K562 (cell line): Measurements from ENCODE around the gene SYNCRIP. TPM values are rescaled to one million over a fixed set of nuclear protein-coding genes. Genes with fewer than 3 reads are reported as not detected.

Experiments
- ARID1B ChIP-seq: fragments of 450-650 bp; IDR thresholded peaks from 2 replicates; pipeline ENCODE4 v1.6.1; 2016; ENCODE audit warnings: antibody characterized with exemption, mild to moderate bottlenecking, inconsistent platforms
- CSDE1 ChIP-seq, 2 experiments: fragments of 450-650 bp; IDR thresholded peaks; 2 replicates each; pipeline ENCODE4 v1.6.1; 2016; ENCODE audit warnings: mild to moderate bottlenecking in 1 of 2
- POLR2B ChIP-seq: fragments of 450-650 bp; IDR thresholded peaks from 2 replicates; pipeline ENCODE4 v1.6.1; 2018; ENCODE audit warnings: low read depth; ENCODE audit not compliant: partially characterized antibody
- RHOXF2B ChIP-seq: fragments of 250-450 bp; sonication (Bioruptor Pico); conservative IDR thresholded peaks from 2 replicates; pipeline ENCODE4 v1.5.1; 2021
- ZNF12 ChIP-seq: sonication (generic); formaldehyde crosslinking; IDR thresholded peaks from 2 replicates; pipeline ENCODE4 v1.4.0; 2020; ENCODE audit warnings: mild to moderate bottlenecking, missing genetic modification reagents
- polyA plus RNA-seq, 8 experiments: library from polyadenylated mRNA; depleted of rRNA in 4 of 8; stranded (reverse) in 5 of 8; unstranded in 3 of 8; fragments of >200 nt; fragmentation: Nextera tagmentation in 2 of 8; fragmentation: Illumina TruSeq in 1 of 8; extraction: Ambion mirVana in 2 of 8; extraction: Trizol in 1 of 8; gene quantifications; 2 replicates each; pipeline versions ENCODE4 v1.2.1 to v1.2.3, GENCODE V29; 2011 to 2014; ENCODE audit warnings: inconsistent platforms in 1 of 8, missing spikeins in 1 of 8
- total RNA-seq, 7 experiments: library from RNA; depleted of rRNA in 6 of 7; stranded (reverse); fragments of >200 nt in 6 of 7; fragmentation: Illumina TruSeq in 2 of 7; extraction: Trizol in 2 of 7; gene quantifications; 2 replicates each; pipeline versions ENCODE4 v1.2.1 to v1.2.3, GENCODE V29; 2011 to 2021; ENCODE audit warnings: low replicate concordance in 1 of 7
- TF ChIP-seq, protein P1 (sequence below), 3 experiments: fragments of 200-800 bp in 1 of 3; fragments of 250-450 bp in 1 of 3; fragments of 450-650 bp in 1 of 3; sonication (Bioruptor Pico) in 1 of 3; sonication (Bioruptor generic) in 1 of 3; formaldehyde crosslinking in 1 of 3; IDR thresholded peaks; 2 replicates each; pipeline versions ENCODE4 v1.6.1 to v1.8.0; 2016 to 2022; ENCODE audit warnings: mild to moderate bottlenecking in 2 of 3, missing genetic modification characterization in 2 of 3, missing compliant biosample characterization in 1 of 3, moderate library complexity in 1 of 3
- TF ChIP-seq, protein P2 (sequence below): sonication (generic); formaldehyde crosslinking; IDR thresholded peaks from 2 replicates; pipeline ENCODE4 v1.8.0; 2022; ENCODE audit warnings: mild to moderate bottlenecking, missing genetic modification reagents
- TF ChIP-seq, protein P3 (sequence below): IDR thresholded peaks from 2 replicates; pipeline ENCODE4 v1.6.1; 2011; ENCODE audit not compliant: insufficient read length; ENCODE audit errors: extremely low read depth
- TF ChIP-seq, protein P4 (sequence below), 2 experiments: fragments of 450-650 bp; formaldehyde crosslinking in 1 of 2; IDR thresholded peaks; 2 replicates each; pipeline versions ENCODE4 v1.4.0 to v1.6.1; 2014 to 2020; ENCODE audit warnings: mild to moderate bottlenecking in 2 of 2, borderline replicate concordance in 1 of 2, low read depth in 1 of 2
- TF ChIP-seq, protein P5 (sequence below): IDR thresholded peaks from 2 replicates; pipeline ENCODE4 v1.6.1; 2014; ENCODE audit warnings: antibody characterized with exemption

SYNCRIP gene
- total and polyA plus RNA-seq, 9 of the 15 experiments (the other 6 are each of a cell fraction or from before 2014, with no cell fraction given), result 46.5 to 295 (median 140) TPM

DNA sequence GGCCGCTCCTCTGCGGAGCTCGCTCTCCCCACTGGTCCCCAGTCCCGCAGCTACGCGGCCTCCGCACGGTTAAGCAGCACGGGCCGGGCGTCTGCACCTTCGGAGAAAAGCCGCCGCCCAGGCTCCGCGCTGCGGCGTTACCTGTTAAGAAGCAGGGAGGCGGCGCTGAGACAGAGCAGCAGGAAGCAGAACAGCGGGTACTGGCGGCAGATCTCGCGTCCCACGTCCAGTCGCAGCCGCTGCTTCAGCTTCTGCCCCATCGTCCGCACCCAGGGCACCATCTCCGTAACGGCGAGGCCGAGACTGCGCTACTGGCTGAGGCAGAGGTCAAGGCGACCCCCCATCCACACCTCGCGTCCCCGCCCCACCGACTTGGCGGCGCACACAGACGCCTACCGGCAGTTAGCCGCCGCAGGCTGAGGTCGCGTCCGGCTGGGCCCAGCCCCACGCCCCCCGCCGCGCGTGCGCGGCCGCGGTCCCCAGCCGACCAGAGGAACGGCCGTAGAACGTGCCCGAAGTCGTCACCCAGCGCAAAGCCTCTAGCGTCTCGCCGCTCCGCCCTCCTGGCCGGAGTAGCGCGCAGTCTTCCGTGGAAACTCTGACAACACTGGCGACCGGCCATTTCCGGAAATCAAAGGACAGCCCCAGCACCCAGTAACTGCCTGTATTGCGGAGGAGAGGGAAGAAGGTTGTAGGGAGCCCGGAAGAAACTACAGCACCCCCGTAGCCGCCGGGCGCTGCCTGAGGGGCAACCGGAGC lies 49.1 kb downstream of the SYNCRIP start, which contains the start of gene SNX14 (continued):
- TF ChIP-seq, protein P1, sequence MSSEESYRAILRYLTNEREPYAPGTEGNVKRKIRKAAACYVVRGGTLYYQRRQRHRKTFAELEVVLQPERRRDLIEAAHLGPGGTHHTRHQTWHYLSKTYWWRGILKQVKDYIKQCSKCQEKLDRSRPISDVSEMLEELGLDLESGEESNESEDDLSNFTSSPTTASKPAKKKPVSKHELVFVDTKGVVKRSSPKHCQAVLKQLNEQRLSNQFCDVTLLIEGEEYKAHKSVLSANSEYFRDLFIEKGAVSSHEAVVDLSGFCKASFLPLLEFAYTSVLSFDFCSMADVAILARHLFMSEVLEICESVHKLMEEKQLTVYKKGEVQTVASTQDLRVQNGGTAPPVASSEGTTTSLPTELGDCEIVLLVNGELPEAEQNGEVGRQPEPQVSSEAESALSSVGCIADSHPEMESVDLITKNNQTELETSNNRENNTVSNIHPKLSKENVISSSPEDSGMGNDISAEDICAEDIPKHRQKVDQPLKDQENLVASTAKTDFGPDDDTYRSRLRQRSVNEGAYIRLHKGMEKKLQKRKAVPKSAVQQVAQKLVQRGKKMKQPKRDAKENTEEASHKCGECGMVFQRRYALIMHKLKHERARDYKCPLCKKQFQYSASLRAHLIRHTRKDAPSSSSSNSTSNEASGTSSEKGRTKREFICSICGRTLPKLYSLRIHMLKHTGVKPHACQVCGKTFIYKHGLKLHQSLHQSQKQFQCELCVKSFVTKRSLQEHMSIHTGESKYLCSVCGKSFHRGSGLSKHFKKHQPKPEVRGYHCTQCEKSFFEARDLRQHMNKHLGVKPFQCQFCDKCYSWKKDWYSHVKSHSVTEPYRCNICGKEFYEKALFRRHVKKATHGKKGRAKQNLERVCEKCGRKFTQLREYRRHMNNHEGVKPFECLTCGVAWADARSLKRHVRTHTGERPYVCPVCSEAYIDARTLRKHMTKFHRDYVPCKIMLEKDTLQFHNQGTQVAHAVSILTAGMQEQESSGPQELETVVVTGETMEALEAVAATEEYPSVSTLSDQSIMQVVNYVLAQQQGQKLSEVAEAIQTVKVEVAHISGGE (CRISPR knock-in tag; IDR thresholded peaks at IDR 0.05), result peak in 2 of 3 experiments; percentile 70 to 96; a peak in 4 of 6 replicates
- no peak for TF ChIP-seq ARID1B
- TF ChIP-seq POLR2B, result peak; percentile 60
- peak; percentile 82 for TF ChIP-seq ZNF12
- TF ChIP-seq, protein P2, sequence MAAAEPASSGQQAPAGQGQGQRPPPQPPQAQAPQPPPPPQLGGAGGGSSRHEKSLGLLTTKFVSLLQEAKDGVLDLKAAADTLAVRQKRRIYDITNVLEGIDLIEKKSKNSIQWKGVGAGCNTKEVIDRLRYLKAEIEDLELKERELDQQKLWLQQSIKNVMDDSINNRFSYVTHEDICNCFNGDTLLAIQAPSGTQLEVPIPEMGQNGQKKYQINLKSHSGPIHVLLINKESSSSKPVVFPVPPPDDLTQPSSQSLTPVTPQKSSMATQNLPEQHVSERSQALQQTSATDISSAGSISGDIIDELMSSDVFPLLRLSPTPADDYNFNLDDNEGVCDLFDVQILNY (CRISPR knock-in tag), result peak; percentile 66; the same call in 1 of the 2 replicates
- TF ChIP-seq, protein P3, sequence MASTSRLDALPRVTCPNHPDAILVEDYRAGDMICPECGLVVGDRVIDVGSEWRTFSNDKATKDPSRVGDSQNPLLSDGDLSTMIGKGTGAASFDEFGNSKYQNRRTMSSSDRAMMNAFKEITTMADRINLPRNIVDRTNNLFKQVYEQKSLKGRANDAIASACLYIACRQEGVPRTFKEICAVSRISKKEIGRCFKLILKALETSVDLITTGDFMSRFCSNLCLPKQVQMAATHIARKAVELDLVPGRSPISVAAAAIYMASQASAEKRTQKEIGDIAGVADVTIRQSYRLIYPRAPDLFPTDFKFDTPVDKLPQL, result no peak
- TF ChIP-seq CSDE1 (IDR thresholded peaks at IDR 0.05), result no peak
- TF ChIP-seq, protein P4, sequence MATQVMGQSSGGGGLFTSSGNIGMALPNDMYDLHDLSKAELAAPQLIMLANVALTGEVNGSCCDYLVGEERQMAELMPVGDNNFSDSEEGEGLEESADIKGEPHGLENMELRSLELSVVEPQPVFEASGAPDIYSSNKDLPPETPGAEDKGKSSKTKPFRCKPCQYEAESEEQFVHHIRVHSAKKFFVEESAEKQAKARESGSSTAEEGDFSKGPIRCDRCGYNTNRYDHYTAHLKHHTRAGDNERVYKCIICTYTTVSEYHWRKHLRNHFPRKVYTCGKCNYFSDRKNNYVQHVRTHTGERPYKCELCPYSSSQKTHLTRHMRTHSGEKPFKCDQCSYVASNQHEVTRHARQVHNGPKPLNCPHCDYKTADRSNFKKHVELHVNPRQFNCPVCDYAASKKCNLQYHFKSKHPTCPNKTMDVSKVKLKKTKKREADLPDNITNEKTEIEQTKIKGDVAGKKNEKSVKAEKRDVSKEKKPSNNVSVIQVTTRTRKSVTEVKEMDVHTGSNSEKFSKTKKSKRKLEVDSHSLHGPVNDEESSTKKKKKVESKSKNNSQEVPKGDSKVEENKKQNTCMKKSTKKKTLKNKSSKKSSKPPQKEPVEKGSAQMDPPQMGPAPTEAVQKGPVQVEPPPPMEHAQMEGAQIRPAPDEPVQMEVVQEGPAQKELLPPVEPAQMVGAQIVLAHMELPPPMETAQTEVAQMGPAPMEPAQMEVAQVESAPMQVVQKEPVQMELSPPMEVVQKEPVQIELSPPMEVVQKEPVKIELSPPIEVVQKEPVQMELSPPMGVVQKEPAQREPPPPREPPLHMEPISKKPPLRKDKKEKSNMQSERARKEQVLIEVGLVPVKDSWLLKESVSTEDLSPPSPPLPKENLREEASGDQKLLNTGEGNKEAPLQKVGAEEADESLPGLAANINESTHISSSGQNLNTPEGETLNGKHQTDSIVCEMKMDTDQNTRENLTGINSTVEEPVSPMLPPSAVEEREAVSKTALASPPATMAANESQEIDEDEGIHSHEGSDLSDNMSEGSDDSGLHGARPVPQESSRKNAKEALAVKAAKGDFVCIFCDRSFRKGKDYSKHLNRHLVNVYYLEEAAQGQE (IDR thresholded peaks at IDR 0.05; ENCODE audit: borderline replicate concordance), result peak; percentile 81
- TF ChIP-seq, protein P4 (CRISPR knock-in tag; IDR thresholded peaks at IDR 0.05; ENCODE audit: low read depth), result peak; percentile 55; the same call in 1 of the 2 replicates
- TF ChIP-seq, protein P5, sequence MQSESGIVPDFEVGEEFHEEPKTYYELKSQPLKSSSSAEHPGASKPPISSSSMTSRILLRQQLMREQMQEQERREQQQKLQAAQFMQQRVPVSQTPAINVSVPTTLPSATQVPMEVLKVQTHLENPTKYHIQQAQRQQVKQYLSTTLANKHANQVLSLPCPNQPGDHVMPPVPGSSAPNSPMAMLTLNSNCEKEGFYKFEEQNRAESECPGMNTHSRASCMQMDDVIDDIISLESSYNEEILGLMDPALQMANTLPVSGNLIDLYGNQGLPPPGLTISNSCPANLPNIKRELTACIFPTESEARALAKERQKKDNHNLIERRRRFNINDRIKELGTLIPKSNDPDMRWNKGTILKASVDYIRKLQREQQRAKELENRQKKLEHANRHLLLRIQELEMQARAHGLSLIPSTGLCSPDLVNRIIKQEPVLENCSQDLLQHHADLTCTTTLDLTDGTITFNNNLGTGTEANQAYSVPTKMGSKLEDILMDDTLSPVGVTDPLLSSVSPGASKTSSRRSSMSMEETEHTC, result no peak
- TF ChIP-seq RHOXF2B (CRISPR knock-in tag), result no peak
